NCI-H2171 treated with DMSO at 0.1 percent for 48 hours (cell line): ENCODE measurements around the gene GTF2H4.

Experiments
- DNase-seq: peaks from one replicate; lab custom pipeline; 2025; lab: John Stamatoyannopoulos, UW

GTF2H4 gene

DNA sequence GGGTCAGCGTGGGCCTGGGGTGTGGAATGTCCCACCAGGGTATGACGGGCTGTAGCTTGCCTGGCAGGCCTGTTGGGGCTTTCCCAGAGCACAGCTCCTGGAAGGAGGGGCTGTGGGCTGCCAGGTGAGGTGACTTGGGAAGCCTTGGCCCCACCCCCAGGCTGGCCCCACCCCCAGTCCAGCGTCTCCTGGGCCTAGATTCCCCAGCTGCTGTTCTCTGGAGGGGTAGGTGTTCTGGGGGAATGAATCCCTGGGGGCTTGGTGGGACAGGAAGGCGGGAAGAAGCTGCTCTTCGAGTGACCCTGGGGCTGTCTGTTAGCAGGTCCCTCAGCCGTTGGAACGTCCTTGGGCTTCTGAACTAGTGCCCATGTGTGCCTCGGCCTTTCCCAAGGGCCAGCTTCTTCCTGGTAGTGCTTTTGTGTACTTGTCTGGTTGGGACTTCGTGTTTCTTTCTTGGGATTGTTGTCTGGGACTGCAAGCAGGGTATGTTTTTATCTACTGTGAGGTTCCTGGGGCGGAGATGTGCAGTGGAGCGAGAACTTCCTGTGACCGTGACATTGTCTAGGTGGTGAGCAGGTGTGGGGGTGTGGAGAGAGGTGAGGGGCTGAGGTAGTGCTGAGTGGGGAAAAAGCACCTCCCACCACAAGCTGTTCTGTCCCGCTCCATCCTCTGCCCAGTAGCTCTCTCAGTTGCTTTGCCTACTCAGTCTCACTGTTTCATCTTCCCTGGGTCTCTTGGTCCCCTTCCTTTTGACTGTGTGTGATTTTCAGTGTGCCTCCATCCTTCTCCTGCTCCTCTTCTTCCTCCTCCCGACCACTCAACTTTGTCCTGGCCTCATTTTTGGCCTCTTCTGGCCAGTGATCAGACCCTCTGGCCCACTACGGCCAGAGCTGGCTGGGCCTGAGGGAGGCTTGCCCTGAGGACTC, 25.0 kb upstream of the GTF2H4 start:
- DNase-seq: peak; percentile 94

DNA sequence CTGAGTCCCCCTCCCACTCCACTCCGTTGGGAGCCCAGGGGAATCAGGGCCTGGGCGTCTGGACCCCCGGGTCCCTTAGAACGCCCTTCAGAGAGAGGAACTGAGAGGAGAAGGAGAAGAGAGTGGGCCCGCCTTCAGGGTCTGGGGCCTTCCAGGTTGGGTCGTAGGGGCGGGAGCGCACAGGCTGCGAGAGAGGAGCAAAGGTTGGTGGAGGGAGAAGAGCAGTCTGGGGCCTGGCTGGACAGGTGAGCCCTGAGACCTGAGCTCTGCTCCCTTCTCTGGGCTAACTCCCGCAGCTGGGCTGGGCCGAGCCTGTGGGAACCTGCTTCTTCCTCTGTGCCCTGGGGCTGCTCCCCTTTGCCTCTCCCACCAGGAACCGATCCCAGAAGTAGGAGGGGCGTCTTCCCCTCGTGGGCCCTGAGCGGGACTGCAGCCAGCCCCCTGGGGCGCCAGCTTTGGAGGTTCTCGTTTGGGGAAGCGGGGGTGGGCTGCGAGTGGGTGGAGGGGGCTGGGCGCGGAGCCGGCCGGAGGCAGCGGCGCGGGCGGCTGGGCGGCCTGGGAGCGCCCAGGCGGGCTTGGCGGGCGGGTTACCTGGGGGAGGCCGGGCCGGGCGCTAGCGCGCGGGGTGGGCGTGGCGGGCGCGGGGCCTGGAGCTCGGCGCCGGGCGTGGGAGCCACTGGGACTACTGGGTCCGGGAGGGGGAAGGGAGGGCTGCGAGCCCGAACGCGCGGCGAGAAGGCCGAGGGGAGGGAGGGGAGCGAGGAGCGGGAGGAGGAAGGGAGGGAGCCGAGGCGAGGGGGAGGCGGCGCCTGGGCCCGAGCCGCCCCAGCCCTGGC, 24.1 kb upstream of the GTF2H4 start, which contains the start of gene DDR1:
Gene DDR1 (plus strand): TSS at position 835 of the 836 bp plus-strand sequence. CDS start 4,211 bp downstream, outside the sequence.
- DNase-seq: peak; percentile 76

DNA sequence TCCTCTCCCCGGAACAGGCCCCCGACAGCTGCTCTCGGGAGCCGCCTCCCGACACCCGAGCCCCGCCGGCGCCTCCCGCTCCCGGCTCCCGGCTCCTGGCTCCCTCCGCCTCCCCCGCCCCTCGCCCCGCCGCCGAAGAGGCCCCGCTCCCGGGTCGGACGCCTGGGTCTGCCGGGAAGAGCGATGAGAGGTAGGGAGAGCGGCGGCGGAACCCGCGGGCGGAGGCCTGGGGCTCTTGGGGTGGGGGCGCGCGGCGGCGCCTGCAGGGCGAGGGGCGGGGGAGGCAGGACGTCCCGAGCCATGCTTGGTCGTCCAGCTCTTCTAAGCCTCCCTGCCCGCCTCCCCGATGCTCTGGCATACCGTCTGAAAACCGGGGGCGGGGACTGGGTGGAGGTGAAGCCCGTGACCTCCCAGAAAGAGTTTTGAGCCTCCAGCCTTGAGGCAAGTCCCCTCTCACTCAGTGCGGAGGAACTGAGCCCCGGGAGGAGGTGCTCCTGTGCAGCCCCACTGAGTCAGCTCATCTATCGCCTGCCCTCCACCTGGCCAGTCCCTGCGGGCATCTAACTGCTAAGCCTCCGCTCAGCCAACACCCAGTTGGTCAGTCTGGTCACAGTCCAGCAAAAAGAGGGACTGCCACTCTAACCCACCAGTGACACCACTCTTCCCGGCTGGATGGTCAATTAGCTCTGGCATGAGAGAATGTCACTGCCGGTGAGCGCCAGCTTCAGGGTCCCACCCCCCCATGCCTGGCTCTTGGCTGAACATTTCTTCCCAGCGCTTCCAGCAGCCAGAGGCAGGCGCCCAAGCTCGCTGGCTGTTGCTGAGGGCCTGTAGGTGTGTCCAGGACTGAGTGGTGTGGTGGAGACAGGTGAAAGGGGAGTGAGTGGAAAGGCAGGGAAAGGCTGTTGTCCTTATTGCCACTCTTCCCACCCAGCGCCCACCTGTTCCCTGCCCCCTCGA, 23.2 kb upstream of the GTF2H4 start:
- DNase-seq: peak; percentile 41

DNA sequence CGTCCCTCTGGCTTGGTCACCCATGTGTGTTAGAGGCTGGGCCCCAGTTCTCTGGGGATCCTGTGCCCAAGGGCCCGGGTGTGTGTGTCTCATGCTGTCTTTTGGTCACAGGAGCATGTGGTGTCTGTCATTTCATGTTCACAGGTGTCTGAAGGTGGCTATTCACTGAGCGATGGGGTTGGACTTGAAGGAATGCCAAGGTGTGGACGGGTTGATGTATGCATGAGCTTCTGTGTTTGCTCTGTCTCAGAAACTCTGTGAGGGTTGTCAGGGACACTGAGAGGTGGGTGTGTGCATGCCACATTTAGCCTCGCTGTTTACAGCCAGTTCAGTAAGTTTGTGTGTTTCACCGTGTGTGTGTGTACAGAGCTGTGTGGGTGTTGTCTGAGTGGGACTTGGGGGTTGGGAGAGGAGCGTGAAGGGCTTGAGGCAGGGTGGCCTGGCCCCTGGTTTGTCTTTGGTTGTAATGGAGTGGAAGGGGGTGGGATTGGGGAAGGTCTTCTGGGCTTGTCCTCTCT, 22.5 kb upstream of the GTF2H4 start:
- peak; percentile 31 for DNase-seq

DNA sequence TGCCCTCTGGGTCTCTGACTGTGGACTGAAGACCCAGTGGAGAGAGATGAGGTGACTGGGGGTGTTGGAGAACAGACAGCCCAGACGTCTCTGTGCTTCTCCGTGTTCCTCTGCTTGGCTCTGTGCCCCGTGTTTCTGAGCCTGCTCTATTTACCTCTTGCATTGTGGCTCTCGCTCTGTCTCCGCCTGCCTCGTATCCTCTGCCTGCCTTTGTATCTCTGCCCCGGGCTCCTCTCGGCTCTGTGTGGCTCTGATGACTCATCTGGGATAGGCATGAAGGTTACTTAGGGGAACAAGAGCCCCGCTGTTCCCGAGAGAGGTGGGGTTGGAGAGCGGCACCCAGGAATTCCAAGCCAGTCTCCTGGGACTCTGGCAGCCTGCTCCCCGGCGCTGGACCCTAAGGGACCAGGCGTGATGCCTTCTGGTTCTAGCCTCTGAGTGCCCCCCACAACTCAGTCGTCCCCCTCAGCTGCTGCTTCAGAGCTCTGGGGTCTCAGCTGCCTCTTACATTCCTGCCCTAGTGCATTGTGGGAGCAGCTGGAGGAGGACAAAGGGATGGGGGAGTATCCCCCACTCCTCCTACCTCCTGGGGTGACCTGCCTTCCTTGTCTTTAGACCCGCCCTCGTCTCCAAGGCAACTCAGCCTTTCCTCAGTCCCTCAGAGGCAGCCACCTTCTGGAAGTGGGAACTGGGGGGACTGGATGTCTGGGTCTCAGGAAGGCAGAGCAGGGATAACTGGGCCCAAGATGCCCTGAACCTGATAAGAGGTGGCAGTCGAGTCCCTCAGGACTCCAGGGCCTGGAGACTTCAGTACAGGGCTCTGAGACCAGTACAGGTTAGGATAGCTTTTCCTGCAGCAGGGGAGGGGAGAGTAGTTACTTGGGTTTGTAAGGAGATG, 21.8 kb upstream of the GTF2H4 start:
- peak; percentile 89 for DNase-seq

DNA sequence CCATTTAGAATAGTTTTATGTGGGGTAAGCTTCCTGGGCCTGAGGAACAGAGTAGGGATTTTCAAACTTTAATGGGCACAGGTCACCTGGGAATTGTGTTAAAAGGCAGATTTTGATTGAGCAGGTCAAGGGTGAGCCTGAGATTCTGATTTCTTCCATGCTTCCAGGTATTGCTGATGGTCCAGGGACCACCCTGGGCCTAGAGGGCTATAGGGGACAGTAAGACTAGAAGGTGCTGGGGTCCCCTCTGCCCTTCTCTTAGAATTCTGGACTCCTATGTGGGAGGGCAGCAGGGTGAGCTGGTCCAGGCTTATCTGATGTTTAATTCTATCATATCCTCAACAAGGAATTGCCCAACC, 21.1 kb upstream of the GTF2H4 start:
- no peak for DNase-seq

DNA sequence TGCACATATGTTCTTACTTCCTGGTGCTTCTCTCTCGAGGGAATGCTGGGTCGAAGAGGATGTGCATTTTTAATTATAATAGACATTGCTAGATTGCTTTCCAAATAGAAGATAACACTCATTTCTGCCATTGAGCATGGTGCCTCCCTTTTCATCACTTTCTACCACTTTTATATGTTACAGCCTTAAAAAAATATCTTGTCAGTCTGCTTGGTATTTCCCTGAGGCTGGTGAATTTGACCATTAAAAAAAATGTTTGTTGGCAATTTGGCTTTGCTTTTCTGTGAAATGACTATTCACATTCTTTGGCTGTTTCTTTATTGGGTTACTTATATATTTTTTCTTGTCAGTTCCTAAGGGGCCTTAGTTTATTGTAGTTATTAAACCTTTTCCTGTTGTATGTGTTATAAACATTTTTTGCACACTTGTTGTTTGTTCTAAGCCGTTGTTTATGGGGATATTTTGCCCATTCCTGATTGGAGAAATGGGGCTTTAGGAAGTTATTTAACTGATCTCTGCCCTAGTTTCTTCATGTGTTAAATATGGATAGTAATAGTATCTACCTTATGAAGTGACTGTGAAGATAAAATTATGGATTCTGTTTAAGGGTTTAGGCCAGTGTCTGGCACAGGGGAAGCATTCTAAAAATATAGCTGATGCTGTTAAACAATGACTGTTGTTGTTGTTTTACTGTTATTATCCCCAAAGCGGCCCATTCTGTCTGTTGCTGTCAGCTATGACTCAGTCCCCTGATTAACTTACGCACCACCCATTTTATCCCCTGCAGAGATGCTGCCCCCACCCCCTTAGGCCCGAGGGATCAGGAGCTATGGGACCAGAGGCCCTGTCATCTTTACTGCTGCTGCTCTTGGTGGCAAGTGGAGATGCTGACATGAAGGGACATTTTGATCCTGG, 19.8 kb upstream of the GTF2H4 start:
- no peak for DNase-seq

DNA sequence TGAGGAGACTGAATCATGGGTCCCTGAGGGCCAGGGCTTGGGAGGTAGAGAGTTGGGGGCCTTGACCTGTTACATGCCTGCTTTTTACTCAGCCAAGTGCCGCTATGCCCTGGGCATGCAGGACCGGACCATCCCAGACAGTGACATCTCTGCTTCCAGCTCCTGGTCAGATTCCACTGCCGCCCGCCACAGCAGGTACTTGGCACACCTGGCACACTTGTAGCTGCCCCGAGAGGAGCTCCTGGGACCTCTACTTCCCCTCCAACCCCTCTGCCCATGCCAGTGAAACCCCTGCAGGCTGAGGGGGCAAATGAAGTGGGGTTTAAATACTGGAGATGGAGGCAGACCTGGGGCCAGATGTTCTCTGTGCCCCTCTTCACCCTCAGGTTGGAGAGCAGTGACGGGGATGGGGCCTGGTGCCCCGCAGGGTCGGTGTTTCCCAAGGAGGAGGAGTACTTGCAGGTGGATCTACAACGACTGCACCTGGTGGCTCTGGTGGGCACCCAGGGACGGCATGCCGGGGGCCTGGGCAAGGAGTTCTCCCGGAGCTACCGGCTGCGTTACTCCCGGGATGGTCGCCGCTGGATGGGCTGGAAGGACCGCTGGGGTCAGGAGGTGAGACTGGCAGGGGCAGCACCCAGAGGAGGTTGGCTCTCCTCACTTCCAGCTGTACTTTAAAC, 19.1 kb upstream of the GTF2H4 start:
- DNase-seq: no peak

DNA sequence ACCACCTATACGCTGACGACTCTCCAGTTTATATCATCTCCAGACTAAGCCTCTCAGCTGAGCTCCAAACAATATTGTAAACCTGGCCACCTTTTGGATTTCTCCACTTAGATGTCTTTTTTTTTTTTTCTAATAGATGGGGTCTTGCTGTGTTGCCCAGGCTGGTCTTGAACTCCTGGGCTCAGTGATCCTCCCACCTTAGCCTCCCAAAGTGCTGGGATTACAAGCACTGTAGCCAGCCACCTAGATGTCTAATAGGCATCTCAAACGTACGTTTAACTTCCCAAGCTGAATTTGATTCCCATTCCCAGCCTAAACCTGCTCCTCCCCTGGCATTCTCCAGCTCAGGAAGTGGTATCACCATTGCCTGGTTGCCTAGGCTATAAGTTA, 18.5 kb upstream of the GTF2H4 start:
- DNase-seq: no peak

DNA sequence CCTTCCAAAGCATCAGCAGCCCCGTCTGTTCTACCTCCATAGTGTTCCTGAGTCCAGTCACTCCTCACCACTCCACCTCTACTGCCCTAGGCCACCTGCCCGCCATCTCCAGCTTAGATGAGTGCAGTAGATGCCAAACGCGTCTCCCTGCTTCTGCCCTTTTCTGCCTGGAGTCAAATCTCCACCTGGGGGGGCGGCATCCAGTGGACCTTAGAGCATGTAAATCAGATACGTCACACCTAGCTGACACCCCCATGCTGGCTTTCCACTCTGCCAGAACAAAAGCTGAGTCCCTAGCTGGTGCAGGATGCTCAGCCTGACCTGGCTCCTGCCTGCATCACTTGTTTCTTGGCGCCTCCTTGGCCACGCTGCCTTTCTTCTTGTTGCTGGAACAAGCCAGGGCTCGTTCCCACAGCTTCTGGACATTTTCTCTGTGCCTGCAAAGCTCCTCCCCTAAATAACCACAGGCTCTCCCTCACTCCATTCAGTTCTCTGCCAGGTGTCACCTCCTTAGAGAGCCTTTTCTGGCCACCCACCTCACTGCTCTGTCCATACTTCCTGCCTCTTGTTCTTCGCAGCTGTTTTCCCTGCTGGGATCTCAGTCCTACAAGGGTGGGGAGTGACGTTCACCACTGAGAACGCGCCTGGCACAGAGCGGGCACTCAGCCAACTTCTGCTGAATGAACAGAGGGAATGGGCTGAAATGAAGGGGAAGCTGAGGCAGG, 17.9 kb upstream of the GTF2H4 start:
- no peak for DNase-seq

DNA sequence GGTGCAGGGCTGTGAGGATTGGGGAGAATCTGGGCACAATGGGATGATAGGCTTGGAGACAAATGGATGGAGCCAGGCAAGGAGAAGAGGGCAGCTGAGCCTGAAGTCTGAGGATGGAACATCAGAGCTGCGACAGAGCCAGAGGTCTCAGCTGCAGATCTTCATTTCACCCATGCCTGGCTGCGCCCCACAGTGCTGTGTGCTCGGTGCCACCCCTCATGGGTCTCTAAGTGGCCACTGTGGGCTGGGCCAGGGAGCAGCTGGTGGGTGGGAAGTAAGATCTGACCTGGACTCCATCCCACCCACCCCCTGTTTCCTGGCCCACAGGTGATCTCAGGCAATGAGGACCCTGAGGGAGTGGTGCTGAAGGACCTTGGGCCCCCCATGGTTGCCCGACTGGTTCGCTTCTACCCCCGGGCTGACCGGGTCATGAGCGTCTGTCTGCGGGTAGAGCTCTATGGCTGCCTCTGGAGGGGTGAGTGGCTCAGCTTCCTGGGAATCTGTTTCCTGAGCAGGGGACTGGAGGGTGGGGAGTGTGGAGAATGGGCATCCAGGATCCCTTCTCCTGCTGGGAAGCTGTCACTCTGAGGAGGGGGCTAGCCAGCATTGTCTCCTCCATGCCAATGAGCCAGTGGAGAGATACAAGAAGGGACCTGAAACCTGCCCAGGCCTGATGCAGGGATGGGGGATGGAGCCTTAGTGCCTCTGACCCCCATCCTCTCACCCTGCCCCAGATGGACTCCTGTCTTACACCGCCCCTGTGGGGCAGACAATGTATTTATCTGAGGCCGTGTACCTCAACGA, 17.2 kb upstream of the GTF2H4 start:
- no peak for DNase-seq

DNA sequence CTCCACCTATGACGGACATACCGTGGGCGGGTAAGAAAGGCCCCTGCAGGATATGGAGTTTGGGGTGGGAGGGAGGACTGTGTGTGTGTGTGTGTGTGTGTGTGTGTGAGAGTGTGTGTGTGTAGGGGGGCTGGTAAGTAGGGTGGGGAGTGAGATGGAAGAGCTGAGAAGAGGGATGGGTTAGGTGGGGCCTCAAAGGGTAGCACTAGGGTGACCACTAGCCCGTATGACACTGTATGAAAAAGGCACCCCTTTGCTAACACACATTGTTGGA, 16.6 kb upstream of the GTF2H4 start:
- no peak for DNase-seq

DNA sequence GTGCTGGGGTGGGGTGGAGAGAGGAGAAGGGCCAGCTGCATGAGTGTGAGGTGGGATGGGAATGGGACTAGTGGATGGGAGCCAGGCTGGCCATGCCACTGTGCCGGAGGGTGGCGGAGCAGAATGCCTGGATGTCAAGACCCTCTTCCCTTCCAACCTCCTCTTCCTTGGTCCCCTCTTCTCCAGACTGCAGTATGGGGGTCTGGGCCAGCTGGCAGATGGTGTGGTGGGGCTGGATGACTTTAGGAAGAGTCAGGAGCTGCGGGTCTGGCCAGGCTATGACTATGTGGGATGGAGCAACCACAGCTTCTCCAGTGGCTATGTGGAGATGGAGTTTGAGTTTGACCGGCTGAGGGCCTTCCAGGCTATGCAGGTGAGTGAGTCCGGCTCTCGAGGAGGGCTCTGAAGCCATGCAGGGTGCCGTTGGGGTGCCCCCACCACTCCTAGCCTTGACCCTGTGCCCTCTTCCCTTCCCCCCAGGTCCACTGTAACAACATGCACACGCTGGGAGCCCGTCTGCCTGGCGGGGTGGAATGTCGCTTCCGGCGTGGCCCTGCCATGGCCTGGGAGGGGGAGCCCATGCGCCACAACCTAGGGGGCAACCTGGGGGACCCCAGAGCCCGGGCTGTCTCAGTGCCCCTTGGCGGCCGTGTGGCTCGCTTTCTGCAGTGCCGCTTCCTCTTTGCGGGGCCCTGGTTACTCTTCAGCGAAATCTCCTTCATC, 16.0 kb upstream of the GTF2H4 start:
- no peak for DNase-seq

DNA sequence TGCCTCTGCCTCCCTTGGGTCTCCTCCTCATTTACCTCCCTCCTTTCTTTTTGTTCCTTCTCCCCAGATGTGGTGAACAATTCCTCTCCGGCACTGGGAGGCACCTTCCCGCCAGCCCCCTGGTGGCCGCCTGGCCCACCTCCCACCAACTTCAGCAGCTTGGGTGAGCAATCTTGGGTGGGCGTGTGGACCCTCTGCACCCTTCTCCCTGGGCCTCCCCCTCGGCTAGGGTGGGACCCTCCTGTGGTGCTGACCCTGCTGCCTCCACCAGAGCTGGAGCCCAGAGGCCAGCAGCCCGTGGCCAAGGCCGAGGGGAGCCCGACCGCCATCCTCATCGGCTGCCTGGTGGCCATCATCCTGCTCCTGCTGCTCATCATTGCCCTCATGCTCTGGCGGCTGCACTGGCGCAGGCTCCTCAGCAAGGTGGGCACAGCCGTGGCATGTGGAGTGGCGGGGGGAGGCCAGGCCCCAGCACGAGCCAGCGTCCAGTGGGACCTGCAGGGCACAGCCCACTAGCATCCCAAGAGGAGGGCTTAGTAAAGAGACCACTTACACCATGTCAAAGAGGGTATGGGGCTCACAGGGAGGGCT, 14.9 kb upstream of the GTF2H4 start:
- DNase-seq: no peak

DNA sequence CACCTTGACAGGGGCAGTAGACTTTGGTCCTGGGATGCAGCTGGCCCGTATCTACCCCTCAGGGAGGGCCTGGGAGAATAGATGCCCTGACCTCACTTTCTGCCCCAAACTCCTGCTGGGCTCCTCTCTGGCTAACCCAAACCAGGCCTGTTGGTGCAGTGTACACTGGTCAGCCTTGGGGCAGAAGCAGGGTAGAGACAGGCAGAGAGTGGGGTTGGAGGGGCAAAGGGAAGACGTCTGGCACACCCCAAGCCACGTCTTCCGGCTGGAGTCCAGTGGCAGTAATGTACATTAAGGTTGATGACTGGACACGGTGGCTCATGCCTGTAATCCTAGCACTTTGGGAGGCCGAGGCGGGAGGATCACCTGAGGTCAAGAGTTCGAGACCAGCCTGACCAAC, 14.3 kb upstream of the GTF2H4 start:
- DNase-seq: no peak

DNA sequence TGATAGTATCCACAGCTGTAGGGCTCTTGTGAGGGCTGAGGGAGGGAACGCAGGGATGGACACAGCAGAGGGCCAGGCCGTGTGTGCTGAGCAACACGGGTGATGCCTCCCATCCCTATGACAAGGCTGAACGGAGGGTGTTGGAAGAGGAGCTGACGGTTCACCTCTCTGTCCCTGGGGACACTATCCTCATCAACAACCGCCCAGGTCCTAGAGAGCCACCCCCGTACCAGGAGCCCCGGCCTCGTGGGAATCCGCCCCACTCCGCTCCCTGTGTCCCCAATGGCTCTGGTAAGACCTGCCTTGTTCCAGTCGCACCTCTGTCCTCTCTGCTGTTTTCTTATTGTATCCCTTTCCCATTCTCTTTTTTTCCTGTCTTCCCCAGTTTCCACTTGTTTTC, 13.6 kb upstream of the GTF2H4 start:
- DNase-seq: no peak

DNA sequence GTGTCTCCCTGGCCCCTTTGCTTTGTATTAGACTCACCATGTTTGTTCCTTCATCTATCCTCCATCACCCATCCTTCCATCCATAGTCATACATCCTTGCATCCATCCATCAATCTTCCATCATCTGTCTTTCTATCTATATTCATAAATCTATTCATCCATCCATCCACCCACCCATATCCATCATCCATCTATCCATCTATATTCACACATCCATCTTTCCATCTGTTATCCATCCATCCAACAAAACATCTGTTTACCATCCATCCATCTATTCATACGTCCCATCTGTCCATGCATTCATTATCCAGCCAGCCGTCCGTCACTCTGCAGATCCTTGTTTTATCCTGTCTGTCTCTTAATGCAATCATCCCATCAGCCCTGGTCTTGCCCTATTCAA, 13.1 kb upstream of the GTF2H4 start:
- no peak for DNase-seq
